Fibroblast of skin of left biceps (primary cell): ENCODE results near the gene USH1G.
"Not testable (repeated sequence)": the region's sequence is repeated elsewhere in the genome, so short reads cannot be mapped to it uniquely, and the experiment has no call there.

Experiments used
- DNase-seq, 2 experiments: peaks; one replicate each; pipeline ENCODE4 v3.0.0-alpha.2; 2013; ENCODE audit warnings: low read depth in 2 of 2

Gene USH1G

GRCh38 chr17:74922694-74923537, at the start of gene USH1G:
USH1G (minus strand) TSS chr17:74923255; CDS start chr17:74923073, 182 bp downstream.
- DNase-seq = no peak

DNA sequence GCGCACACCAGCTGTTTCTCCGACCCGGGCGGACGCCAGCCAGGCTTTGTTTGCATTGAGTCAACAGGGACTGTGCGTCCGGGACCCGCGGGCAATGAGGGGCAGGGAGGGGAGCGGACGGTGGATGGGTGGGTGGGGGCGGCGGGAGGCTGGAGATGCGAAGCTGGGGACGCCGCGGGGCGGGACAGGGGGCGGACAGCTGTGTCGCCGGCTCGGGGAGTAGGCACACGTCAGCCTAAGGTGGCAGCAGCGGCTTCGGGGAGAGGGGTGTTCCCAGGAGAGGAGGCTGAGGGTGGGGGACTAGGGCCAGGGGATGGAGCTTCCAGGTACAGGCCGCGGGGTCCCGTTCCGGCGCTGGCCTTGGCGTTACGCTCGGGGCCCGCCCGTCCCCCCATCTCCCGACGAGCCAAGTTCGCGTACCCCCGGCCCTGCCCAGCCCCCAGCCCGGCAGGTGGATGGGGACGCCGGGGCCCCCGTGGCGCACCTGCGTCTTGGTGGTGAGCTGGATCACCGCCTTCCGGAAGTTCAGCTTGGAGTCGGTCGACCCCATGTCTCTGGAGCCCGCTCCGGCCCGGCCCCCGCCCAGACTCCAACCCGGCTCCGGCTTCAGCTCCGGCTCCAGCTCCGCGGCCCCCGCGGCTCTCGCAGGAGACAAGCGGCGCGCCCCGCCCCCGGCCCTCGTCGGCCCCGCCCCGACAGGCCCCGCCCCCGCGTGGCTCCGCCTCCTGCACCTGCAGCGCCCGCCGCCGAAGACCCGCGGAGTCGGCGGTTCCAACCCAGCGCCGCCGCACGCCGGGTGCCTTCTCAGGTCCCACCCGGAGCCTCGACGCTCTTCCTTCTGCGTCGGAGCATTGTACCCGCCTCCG, 49.3 kb upstream of the USH1G start, which contains the start of gene HID1:
HID1 (minus strand) TSS at position 653 of the 866 bp plus-strand sequence; CDS start at position 550, 103 bp downstream.
- DNase-seq = no peak

- DNase-seq = no peak
Measured at GRCh38 chr17:74971842-74972106, 48.7 kb upstream of the USH1G start.

DNA sequence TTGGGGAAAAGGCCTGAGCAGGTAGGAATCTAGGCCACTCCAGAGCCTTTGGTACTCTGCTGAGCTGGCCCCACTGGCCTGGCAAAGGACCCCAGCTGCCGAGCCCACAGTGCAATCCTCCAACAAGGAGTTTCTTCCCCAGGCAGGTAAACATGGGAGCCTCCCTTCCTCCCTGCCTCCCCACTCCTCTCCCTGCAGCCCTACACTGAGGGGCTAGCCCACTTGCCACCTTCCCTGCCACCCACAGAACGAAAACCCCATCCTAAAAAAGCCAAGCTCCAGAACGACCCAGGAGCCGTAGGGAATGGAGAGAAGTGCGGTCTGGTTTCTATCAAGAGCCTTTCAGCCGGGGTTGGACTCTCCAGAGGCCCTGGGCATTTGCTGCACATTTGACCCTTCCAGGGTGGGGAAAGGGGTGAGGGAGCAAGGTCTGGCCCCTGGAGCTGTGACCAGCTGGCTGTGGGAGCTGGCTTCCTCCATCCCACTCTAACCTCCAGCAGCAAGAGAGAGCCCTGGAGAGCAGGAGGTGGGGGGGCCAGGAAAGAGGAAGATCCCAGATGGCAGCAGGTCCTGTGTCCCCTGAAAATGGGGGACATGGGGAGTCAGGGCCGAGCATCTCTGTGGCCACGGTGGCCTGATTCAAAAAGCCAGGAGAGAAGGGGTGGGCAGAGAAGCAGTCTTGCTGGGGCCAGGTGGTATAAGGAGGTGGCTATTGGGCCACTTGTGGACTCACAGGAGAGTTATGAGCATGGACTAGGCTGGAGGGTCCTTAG, 48.2 kb upstream of the USH1G start:
- no peak for DNase-seq

- DNase-seq = no peak
Measured at GRCh38 chr17:74970395-74970794, 47.3 kb upstream of the USH1G start.

GRCh38 chr17:74969501-74969900, 46.4 kb upstream of the USH1G start:
- not testable (repeated sequence) for DNase-seq

GRCh38 chr17:74968361-74968780, 45.3 kb upstream of the USH1G start:
- no peak for DNase-seq

GRCh38 chr17:74964988-74965622, 42.0 kb upstream of the USH1G start:
- no peak for DNase-seq

DNA sequence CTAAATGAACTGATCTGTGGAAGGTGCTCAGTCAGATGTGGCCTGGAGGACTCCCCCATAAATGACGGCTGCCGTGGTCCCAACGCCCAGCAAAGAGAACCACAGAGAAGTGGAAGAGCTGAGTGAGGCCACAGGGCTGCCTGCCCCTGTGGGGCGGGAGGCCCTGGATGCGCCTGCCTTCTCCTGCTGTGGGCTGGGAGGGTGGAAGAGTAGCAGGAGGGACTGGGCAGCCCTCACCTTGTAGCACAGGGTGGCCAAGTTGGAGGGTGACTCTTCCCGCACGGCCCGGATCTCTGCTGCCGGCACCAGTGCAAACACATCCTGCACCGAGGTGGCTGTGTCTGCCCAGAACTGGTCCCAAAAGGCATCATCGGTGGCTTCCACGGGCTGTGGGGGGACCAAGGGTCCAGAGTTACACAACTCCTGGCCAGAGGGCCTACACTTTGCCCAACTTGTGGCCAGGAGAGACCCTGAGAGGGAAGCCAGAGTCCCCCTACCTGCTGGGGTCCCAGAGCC, 41.2 kb upstream of the USH1G start:
- no peak for DNase-seq

DNA sequence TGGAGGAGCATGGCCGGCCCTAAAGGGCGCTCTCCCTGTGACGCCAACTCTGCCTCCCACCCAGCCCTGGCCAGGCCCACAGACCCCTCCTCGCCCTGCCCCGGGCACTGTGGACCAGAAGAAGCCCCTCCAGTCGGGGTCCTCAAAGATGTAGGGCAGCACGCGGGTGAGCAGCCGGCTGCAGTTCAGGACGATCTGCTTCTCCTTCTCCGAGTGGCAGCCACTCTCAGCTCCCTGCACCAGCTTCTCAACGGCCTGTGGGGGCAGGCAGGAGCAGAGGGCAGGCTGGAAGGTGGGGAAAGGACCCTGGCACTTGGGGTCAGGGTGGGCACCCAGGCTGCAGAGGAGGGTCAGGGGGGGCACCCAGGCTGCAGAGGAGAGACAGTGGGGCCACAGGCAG, 40.6 kb upstream of the USH1G start:
- DNase-seq = no peak

DNA sequence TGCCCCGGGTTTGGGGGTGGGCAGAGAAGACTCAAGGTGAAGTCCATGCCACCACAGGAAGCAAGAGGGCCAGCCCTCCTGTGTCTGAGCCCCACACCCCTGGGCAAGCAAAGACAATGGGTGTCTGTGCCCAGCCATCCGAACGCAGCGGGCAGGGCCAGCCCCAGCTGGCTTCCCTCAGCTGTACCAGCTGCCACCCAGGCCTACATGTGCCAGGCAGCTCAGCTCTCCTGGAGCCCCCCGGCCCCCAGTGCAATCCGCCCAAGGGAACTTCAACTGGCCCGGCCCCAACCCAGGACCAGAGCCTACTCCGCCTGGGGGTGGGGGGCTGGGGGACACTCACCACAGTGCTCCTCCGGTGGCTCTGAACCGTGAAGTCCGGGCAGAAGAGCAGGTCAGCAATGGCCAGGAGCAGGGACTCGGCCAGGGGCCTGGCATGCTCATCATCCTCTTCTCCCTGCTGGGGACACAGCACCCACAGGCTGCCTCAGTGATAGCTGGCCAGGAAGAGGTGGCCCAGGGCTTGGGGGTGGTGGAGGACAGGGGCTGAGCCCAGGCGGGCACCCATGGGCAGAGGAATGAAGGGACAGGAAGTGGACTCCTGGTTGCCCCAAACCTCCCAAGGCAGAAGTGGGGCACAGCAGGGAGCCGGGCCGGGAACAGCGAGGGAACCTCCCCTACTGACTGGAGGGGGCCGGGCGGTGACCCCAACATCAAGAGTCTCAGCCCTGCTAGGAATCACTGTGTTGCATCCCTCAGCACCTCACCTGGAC, 39.8 kb upstream of the USH1G start:
- DNase-seq = no peak

DNA sequence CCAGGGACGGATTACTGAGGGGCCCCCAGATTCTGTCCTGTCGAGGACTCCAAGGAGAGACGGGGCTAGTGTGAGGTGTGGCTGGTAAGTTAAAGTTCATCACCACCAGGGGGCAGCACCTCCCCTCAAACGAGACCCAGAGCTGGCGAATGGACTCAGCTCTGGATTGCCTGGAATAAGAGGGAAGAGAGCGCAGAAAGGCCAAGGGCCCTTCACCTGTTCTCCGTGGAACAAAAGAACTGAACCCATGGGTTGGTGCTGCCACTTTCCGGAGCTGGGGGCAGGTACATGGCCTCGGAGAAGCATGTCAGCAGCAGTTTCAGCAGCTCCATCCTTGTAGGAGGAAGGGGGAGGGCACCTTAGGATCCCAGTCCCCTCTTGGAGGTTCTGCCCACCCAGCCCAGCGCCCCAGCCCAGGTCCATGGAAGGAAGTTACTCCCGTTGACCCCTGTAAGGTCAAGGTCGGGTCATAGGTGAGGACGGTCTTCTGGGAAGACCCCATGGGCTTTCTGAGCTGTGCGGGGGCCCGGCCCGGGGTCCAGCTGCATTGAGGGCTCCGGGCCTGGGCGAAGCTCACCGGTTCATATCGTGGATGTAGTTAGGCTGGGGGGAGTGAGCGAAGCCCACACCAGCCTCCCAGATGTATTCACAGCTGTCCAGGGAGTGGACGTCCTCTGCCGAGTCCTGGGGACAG, 38.7 kb upstream of the USH1G start:
- DNase-seq = peak; percentile 46 to 50

DNA sequence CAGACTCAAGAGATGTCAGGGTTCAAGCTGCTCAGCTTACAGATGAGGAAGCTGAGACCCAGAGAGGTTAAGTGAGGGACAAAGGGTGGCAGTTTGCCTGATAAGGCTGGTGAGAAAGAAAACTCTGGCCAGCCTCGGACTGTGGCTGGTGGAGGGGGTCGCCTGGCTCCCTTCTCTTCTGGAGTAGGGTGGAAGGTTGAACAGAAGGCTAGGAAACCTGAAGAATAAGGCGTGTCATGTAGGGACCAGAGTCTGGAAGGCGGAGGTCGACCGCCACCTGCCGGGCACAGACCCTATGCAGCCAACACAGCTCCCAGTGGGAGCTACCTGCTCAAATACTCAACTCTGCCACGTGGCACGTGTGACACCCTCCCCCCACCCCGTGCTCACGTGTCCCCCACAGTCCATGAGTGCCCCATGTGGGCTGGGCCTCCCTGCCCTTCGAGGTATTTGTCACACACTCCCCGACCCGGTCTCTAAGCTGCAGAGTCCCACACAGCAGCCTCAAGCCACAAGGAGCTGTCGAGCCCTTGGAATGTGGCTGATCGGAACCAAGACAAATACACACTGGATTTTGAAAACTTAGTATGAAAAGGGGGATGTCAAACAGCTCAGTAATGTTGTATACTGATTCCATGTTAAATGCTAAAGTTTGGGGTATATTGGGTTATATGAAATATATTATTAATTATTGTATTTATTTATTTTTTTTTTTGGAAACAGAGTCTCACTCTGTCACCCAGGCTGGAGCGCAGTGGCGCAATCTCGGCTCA, 37.7 kb upstream of the USH1G start:
- no peak for DNase-seq

GRCh38 chr17:74959826-74960515, 36.9 kb upstream of the USH1G start:
- DNase-seq = no peak

DNA sequence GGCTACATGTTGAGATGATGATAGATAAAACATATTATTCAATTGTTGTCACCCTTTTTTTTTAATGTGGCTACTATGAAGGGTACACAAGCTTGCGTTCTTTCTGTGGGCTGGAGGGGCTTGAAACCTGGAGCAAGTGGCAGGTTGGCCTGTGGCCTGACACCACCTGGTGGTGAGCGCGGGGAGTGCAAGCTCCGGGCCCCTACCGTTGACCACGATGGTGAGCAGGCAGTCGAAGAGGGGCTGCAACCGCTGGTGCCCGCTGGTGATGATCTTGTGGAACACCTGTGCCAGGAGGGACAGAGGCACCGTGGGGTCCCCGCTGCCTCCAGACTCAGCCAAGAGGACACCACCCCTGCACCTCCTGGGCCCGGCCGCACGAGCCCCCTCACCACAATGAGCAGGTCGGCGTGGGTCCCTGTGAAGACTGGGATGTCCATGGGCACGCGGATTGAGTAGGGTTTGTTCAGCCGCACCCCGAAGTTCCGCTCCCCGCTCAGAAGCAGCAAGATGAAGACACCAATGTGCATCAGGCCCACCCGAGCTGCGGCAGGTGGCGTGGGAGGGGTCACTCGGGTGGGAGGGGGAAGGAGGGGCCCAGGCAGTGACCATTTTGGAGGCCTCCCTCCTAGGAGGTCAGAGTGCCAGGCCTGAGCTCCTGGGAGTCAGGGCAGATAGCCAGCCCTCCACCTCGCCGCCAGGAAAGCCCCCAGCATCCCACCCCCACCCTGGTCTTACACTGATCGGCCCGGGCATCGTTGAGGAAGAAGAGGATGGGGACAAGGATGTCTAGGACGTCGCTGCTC, 35.1 kb upstream of the USH1G start:
- DNase-seq = no peak

GRCh38 chr17:74956093-74956492, 33.0 kb upstream of the USH1G start:
- no peak for DNase-seq

- DNase-seq = no peak
Measured at GRCh38 chr17:74954665-74955421, 31.8 kb upstream of the USH1G start.
